Measurements from ENCODE around the gene GBE1.

DNA sequence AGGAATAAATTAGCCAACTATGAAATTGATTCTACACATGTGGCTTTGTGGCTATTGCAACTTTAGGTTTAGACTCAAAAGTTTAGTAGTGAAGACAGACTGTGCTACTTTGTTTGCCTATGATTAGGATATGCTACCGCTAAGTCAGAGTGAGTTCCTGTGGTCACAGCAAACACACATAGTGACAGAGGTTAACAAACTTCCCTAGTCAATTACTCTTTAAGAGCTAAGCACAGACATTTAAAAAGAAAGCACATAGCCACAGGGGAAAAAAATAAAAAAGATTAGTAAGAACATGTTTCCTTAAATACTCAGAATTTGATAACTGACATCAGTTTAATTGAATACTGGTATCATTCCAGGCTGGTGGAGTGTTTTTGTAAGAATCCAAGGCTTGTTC lies 207.1 kb downstream of the GBE1 start:
- TF ChIP-seq, protein P1, sequence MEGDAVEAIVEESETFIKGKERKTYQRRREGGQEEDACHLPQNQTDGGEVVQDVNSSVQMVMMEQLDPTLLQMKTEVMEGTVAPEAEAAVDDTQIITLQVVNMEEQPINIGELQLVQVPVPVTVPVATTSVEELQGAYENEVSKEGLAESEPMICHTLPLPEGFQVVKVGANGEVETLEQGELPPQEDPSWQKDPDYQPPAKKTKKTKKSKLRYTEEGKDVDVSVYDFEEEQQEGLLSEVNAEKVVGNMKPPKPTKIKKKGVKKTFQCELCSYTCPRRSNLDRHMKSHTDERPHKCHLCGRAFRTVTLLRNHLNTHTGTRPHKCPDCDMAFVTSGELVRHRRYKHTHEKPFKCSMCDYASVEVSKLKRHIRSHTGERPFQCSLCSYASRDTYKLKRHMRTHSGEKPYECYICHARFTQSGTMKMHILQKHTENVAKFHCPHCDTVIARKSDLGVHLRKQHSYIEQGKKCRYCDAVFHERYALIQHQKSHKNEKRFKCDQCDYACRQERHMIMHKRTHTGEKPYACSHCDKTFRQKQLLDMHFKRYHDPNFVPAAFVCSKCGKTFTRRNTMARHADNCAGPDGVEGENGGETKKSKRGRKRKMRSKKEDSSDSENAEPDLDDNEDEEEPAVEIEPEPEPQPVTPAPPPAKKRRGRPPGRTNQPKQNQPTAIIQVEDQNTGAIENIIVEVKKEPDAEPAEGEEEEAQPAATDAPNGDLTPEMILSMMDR (IDR thresholded peaks at IDR 0.05) = no peak
- no peak for TF ChIP-seq POLR2A (IDR thresholded peaks at IDR 0.05)
- TF ChIP-seq POLR2AphosphoS5 (IDR thresholded peaks at IDR 0.05) = no peak

All from suprapubic skin (tissue), 4 donors.